CD4-positive, alpha-beta T cell treated with Interleukin-12 subunit alpha and Interleukin-12 subunit beta, for 1 hour (primary cell): ENCODE data around the gene AFP.
"Not testable (repeated sequence)": the region's sequence is repeated elsewhere in the genome, so short reads cannot be mapped to it uniquely, and the experiment has no call there.

ENCODE experiments used
- DNase-seq: peaks from one replicate; pipeline ENCODE4 v3.0.0-alpha.2; 2020

The AFP gene

DNA sequence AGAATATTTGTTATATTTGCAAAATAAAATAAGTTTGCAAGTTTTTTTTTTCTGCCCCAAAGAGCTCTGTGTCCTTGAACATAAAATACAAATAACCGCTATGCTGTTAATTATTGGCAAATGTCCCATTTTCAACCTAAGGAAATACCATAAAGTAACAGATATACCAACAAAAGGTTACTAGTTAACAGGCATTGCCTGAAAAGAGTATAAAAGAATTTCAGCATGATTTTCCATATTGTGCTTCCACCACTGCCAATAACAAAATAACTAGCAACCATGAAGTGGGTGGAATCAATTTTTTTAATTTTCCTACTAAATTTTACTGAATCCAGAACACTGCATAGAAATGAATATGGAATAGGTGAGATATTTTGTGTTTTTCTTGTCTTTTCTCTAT is at the start of gene AFP:
TSS of gene AFP (plus strand) at position 238 of the 400 bp plus-strand sequence. CDS start at position 280, 42 bp downstream.
- DNase-seq = no peak

DNA sequence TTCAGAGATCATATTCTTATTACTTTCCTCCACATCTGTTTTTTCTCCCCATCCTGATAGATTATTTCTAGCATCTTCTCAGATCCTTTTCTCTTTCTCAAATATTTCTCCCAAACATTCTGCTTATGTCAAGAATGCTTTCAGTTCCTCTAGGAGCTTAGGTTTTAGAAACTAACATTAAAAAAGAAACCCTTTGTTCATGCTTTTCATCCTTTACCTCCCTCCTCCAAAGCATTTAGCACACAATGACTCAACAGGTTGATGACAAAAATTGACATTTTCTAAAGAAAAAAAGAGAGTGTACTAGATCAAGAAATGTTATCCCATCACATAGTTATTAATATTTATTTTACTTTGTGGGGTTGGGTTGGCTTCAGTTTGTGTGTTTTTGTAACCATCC is 48.5 kb upstream of the AFP start:
- DNase-seq = no peak

DNA sequence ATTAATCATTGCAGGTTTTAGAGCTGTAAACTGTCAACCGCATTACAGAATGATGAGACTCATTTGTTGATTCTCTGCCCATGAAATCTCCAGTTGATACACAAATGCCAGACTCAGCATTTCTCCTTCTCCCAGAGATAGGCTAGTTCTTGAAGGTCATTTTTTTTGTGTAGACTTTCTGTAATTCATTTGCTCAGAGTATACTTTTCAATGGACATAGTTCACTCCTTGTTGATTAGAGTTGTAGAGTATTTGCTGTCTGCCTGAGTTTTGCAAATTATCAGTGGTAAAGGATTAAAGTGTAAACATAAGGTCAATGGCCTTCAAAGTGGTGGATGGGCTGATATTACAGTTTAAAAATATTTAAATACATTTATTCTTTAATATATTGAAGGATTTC is 47.1 kb upstream of the AFP start:
- no peak for DNase-seq

DNA sequence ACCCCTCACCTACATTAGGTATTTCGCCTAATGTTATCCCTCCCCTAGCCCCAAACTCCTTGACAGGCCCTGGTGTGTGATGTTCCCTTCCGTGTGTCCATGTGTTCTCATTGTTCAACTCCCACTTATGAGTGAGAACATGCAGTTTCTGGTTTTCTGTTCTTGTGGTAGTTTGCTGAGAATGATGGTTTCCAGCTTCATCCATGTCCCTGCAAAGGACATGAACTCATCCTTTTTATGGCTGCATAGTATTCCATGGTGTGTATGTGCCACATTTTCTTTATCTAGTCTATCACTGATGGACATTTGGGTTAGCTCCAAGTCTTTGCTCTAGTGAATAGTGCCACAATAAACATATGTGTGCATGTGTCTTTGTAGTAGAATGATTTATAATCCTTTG is 46.4 kb upstream of the AFP start:
- DNase-seq = not testable (repeated sequence)

DNA sequence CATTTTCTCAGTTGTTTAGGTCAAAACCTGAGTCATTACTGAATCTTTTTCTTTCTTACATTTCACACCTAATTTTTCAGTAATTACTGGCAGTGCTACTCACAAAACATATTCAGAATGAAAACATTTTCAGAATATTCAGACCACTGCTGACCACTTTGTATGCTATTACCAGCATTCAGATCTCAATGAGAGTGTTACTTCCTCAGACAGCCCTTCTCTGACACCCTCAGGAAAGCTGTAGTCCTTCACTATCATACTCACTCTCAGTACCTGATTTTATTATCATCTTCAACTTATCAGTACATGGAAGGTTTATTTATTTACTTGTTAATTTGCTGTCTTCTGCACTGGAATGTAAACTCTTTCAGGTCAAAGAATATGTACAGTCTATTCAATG is 44.2 kb upstream of the AFP start:
- DNase-seq = no peak

DNA sequence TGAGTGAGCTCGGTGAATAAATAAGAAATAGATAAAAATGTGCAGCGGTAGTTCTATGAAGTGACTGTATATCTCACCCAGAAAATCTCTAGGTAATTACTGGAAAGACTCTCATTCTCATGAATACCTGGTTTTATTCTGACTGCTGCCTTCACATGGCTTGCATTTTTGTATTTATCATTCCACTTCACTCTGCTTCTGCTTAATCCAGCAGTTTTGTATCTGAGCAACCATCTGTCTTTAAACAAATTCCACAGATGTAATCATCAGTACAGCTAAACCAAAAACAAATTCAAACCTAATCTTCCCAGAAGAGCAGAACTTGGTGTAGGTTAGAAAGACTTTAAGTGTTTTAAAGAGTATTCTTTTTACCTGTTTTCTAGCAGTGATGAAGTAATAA is 43.1 kb upstream of the AFP start:
- DNase-seq = no peak

DNA sequence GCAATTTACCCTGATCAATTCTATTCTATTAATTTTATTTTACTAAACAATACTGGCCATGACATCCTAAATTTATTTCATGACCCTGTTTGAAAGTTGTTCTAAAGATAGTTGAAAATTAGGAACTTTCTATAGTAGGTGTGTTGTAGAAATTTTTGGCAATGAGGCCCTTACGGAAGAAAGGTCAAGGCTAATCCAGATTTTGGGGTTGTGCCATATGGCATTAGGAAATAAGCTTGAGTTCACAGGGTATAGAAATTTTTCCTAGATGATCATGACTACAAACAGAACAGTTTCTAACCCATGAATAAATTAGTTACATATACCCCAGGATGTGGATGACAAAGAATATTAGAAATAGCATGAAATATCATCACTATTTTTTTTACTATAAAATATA is 39.7 kb upstream of the AFP start:
- no peak for DNase-seq

DNA sequence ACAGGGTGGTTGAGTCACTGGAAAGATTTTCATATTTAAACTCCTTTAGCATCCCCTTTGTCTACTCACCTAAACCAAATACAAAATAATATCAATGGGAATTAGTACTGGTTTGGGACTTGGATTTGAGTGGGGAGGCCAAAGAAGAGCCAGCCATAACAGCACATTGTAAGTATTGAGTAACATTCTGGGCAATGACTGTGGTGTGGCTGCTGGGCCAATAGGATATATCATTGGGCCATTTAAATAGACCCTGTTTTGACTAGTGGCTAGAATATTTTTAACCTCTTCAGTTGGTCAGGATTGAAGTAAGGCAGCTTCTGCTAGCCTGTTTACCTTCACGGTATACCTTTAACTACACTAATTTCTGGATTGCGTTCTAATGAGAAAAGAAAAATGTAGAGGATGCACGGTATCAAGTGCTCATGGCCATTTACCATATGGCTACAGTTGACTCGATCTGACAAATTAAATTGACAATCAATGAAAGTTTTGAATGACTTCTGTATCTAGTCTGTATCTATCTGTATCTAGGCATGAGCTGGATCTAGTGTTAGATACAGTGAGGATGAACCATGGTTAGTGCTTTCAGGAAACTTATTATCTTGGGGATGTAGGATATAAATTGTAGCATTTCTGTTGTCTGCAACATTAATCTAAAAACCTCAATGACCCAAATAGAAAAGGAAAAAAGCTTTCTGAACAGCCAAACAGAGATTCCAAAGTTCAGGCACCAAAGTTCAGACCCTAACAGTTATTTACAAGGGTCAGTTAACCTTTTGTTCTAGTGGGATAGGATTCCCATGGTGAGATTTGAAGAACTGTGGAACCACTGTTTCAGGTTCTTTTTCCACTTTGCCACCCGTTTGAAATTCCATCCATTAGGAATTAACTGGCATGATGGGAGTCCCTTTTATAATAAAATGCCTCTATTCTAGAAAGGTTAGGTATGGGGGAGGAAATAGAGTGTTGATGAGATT is 38.7 kb upstream of the AFP start:
- no peak for DNase-seq

DNA sequence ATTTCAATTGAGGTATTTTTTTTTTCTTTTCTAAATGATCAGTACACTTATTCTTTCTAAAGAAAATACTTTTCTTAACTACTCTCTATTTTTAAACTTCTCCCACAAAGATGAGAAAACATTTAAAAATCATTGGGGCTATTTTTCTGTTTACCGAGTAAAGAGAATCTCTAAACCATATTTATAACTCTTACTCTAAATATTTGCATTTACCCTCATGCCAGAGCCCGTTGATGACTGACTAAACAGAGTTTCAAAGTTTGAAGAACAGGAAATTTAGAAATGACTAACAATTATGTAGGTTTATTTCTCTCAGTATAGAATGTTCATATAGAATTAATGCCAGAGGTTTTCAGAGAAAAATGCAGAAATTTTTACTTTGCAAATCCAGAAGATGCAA is 34.6 kb upstream of the AFP start:
- DNase-seq = no peak

DNA sequence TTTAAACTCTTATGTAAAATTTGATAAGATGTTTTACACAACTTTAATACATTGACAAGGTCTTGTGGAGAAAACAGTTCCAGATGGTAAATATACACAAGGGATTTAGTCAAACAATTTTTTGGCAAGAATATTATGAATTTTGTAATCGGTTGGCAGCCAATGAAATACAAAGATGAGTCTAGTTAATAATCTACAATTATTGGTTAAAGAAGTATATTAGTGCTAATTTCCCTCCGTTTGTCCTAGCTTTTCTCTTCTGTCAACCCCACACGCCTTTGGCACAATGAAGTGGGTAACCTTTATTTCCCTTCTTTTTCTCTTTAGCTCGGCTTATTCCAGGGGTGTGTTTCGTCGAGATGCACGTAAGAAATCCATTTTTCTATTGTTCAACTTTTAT is 32.0 kb upstream of the AFP start, which contains the start of gene ALB:
TSS of gene ALB (plus strand) at position 246 of the 400 bp plus-strand sequence. CDS start at position 287, 41 bp downstream.
- no peak for DNase-seq

DNA sequence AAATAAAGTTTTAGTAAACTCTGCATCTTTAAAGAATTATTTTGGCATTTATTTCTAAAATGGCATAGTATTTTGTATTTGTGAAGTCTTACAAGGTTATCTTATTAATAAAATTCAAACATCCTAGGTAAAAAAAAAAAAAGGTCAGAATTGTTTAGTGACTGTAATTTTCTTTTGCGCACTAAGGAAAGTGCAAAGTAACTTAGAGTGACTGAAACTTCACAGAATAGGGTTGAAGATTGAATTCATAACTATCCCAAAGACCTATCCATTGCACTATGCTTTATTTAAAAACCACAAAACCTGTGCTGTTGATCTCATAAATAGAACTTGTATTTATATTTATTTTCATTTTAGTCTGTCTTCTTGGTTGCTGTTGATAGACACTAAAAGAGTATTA is 31.6 kb upstream of the AFP start:
- DNase-seq = no peak

DNA sequence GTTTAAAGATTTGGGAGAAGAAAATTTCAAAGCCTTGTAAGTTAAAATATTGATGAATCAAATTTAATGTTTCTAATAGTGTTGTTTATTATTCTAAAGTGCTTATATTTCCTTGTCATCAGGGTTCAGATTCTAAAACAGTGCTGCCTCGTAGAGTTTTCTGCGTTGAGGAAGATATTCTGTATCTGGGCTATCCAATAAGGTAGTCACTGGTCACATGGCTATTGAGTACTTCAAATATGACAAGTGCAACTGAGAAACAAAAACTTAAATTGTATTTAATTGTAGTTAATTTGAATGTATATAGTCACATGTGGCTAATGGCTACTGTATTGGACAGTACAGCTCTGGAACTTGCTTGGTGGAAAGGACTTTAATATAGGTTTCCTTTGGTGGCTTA is 30.9 kb upstream of the AFP start:
- DNase-seq = no peak

DNA sequence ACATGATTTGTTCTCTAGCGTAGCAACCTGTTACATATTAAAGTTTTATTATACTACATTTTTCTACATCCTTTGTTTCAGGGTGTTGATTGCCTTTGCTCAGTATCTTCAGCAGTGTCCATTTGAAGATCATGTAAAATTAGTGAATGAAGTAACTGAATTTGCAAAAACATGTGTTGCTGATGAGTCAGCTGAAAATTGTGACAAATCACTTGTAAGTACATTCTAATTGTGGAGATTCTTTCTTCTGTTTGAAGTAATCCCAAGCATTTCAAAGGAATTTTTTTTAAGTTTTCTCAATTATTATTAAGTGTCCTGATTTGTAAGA is 29.5 kb upstream of the AFP start:
- no peak for DNase-seq

DNA sequence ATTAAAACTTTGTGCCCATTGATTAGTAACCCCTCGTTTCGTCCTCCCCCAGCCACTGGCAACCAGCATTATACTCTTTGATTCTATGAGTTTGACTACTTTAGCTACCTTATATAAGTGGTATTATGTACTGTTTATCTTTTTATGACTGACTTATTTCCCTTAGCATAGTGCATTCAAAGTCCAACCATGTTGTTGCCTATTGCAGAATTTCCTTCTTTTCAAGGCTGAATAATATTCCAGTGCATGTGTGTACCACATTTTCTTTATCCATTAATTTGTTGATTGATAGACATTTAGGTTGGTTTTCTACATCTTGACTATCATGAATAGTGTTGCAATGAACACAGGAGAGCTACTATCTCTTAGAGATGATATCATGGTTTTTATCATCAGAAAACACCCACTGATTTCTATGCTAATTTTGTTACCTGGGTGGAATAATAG is 28.8 kb upstream of the AFP start:
- no peak for DNase-seq

DNA sequence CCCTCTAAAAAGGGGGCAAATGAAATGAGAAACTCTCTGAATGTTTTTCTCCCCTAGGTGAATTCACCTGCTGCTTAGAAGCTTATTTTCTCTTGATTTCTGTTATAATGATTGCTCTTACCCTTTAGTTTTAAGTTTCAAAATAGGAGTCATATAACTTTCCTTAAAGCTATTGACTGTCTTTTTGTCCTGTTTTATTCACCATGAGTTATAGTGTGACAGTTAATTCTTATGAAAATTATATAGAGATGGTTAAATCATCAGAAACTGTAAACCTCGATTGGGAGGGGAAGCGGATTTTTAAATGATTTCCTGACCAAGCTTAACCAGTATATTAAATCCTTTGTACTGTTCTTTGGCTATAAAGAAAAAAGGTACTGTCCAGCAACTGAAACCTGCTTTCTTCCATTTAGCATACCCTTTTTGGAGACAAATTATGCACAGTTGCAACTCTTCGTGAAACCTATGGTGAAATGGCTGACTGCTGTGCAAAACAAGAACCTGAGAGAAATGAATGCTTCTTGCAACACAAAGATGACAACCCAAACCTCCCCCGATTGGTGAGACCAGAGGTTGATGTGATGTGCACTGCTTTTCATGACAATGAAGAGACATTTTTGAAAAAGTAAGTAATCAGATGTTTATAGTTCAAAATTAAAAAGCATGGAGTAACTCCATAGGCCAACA is 27.7 kb upstream of the AFP start:
- DNase-seq = no peak

DNA sequence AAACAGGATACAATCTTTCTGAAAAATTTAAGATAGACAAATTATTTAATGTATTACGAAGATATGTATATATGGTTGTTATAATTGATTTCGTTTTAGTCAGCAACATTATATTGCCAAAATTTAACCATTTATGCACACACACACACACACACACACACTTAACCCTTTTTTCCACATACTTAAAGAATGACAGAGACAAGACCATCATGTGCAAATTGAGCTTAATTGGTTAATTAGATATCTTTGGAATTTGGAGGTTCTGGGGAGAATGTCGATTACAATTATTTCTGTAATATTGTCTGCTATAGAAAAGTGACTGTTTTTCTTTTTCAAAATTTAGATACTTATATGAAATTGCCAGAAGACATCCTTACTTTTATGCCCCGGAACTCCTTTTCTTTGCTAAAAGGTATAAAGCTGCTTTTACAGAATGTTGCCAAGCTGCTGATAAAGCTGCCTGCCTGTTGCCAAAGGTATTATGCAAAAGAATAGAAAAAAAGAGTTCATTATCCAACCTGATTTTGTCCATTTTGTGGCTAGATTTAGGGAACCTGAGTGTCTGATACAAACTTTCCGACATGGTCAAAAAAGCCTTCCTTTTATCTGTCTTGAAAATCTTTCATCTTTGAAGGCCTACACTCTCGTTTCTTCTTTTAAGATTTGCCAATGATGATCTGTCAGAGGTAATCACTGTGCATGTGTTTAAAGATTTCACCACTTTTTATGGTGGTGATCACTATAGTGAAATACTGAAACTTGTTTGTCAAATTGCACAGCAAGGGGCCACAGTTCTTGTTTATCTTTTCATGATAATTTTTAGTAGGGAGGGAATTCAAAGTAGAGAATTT is 26.8 kb upstream of the AFP start:
- DNase-seq = no peak

DNA sequence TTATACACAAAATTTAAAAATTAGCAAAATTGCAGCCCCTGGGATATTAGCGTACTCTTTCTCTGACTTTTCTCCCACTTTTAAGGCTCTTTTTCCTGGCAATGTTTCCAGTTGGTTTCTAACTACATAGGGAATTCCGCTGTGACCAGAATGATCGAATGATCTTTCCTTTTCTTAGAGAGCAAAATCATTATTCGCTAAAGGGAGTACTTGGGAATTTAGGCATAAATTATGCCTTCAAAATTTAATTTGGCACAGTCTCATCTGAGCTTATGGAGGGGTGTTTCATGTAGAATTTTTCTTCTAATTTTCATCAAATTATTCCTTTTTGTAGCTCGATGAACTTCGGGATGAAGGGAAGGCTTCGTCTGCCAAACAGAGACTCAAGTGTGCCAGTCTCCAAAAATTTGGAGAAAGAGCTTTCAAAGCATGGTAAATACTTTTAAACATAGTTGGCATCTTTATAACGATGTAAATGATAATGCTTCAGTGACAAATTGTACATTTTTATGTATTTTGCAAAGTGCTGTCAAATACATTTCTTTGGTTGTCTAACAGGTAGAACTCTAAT is 26.0 kb upstream of the AFP start:
- DNase-seq = no peak

DNA sequence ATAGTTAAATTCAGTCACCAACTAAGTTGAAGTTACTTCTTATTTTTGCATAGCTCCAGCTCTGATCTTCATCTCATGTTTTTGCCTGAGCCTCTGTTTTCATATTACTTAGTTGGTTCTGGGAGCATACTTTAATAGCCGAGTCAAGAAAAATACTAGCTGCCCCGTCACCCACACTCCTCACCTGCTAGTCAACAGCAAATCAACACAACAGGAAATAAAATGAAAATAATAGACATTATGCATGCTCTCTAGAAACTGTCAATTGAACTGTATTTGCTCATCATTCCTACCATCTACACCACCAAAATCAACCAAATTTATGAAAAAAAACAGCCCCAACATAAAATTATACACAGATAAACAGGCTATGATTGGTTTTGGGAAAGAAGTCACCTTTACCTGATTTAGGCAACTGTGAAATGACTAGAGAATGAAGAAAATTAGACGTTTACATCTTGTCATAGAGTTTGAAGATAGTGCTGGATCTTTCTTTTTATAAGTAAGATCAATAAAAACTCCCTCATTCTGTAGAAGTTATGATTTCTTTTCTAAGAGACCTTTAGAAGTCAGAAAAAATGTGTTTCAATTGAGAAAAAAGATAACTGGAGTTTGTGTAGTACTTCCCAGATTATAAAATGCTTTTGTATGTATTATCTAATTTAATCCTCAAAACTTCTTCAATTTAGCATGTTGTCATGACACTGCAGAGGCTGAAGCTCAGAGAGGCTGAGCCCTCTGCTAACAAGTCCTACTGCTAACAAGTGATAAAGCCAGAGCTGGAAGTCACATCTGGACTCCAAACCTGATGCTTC is 24.9 kb upstream of the AFP start:
- DNase-seq = no peak

DNA sequence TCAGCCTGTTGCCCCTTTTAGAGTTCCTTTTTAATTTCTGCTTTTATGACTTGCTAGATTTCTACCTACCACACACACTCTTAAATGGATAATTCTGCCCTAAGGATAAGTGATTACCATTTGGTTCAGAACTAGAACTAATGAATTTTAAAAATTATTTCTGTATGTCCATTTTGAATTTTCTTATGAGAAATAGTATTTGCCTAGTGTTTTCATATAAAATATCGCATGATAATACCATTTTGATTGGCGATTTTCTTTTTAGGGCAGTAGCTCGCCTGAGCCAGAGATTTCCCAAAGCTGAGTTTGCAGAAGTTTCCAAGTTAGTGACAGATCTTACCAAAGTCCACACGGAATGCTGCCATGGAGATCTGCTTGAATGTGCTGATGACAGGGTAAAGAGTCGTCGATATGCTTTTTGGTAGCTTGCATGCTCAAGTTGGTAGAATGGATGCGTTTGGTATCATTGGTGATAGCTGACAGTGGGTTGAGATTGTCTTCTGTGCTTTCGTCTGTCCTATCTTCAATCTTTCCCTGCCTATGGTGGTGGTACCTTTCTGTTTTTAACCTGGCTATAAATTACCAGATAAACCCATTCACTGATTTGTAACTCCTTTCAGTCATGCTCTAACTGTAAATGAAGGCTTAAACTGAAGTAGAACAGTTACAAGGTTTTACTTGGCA is 24.1 kb upstream of the AFP start:
- DNase-seq = no peak

DNA sequence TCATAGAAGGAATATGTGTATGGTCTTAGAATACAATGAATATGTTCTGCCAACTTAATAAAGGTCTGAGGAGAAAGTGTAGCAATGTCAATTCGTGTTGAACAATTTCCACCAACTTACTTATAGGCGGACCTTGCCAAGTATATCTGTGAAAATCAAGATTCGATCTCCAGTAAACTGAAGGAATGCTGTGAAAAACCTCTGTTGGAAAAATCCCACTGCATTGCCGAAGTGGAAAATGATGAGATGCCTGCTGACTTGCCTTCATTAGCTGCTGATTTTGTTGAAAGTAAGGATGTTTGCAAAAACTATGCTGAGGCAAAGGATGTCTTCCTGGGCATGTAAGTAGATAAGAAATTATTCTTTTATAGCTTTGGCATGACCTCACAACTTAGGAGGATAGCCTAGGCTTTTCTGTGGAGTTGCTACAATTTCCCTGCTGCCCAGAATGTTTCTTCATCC is 22.7 kb upstream of the AFP start:
- no peak for DNase-seq

DNA sequence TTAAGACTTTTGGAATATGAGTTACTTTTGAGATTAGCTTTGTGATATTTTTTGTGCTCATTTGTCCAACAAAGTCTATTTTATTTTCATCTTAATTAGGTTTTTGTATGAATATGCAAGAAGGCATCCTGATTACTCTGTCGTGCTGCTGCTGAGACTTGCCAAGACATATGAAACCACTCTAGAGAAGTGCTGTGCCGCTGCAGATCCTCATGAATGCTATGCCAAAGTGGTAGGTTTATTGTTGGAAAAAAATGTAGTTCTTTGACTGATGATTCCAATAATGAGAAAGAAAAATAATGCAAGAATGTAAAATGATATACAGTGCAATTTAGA is 21.1 kb upstream of the AFP start:
- no peak for DNase-seq
